Body of pancreas (tissue), 4 donors: ENCODE results near the gene MTPN. TPM values are rescaled to one million over a fixed set of nuclear protein-coding genes. Genes with fewer than 3 reads are reported as not detected.

Experiments
- ATAC-seq: fragments of 150-250 bp; one replicate; pipeline ENCODE4 v1.9.1; 2016
- DNase-seq, 4 donors: peaks; one replicate each; pipeline ENCODE4 v3.0.0-alpha.2; 2019
- H3K27ac ChIP-seq, 4 donors: fragments of 200-600 bp; sonication (generic); 1 replicate in 3 of 4; 2 replicates in 1 of 4; pipeline versions ENCODE4 v1.5.1 to v1.6.1; 2016 to 2019; ENCODE audit warnings: mild to moderate bottlenecking in 1 of 4, mixed read lengths in 1 of 4, moderate library complexity in 1 of 4
- H3K27me3 ChIP-seq, 2 donors: fragments of 200-600 bp; sonication (generic); one replicate each; pipeline ENCODE4 v1.6.0; 2016; ENCODE audit warnings: mild to moderate bottlenecking in 1 of 2
- H3K36me3 ChIP-seq, 2 donors: fragments of 200-600 bp; sonication (generic); replicated peaks in 1 of 2; 2 replicates each; pipeline ENCODE4 v1.5.1; 2016; ENCODE audit warnings: low read depth in 2 of 2; ENCODE audit not compliant: insufficient read depth in 1 of 2
- H3K4me1 ChIP-seq: fragments of 200-600 bp; sonication (generic); one replicate; pipeline ENCODE4 v1.6.0; 2016
- H3K4me3 ChIP-seq, 2 donors: fragments of 200-600 bp; sonication (generic); 1 replicate in 1 of 2; 2 replicates in 1 of 2; pipeline ENCODE4 v1.5.1; 2016 to 2019
- H3K9me3 ChIP-seq, 3 donors: fragments of 200-600 bp; sonication (generic); 1 replicate in 2 of 3; 2 replicates in 1 of 3; pipeline ENCODE4 v1.5.1; 2016
- POLR2A ChIP-seq, 3 donors: fragments of 450-650 bp; IDR thresholded peaks; one replicate each; pipeline ENCODE4 v1.6.1; 2016; ENCODE audit warnings: antibody characterized with exemption in 3 of 3, mild to moderate bottlenecking in 2 of 3
- WGBS, 2 donors: methylation state at CpG; one replicate each; pipeline ENCODE4 v1.1.5; 2017; 5-methylcytosine and 5-hydroxymethylcytosine counted together
- intact Hi-C: fragments of 100-400 bp; cut with DNase I; formaldehyde crosslinking; loops from one replicate; pipeline ENCODE4 v1.15.1; 2023
- total RNA-seq, 2 donors: library from RNA; depleted of rRNA; stranded (reverse); fragments of >200 nt; gene quantifications; one replicate each; pipeline ENCODE4 v1.1.0, GENCODE V29; 2016
- TF ChIP-seq, protein P1 (sequence below), 7 experiments: fragments of 450-650 bp in 4 of 7; fragments of 200-600 bp in 3 of 7; sonication (generic) in 3 of 7; IDR thresholded peaks; one replicate each; pipeline ENCODE4 v1.5.1; 2016 to 2019; ENCODE audit warnings: antibody characterized with exemption in 7 of 7

Gene MTPN
- total RNA-seq, 2 donors from 2014 or later: 23.1 to 25.1 TPM

DNA sequence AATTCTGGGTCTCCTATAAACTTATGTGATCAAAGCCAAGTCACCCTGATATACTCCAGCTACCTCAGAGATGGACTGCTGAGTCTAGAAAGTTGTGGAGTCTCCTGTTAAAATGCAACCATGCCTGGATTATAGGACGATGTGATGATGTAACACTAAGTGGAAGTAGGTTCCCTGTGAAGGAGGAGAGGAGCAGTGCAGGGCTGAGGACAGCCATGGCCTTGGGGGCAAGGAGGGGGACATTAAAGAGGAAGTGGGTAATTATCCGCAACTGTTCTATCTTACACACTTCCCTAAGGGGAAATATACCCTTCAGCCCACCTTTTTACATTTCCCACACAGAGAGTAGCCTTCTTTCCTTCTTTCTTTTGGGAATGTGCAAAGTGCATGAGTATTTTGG is 63.8 kb downstream of the MTPN start:
- Histone ChIP-seq H3K4me3 (no peak overlapping the region), H3K9me3 (no peaks in the 10 kb centered on the region), H3K36me3 (no peaks in the 10 kb centered on the region), H3K4me1 (no peaks in the 10 kb centered on the region), H3K27ac (no peak overlapping the region), H3K27me3 (no peaks in the 10 kb centered on the region)
- ATAC-seq: no peak
- TF ChIP-seq, protein P1, sequence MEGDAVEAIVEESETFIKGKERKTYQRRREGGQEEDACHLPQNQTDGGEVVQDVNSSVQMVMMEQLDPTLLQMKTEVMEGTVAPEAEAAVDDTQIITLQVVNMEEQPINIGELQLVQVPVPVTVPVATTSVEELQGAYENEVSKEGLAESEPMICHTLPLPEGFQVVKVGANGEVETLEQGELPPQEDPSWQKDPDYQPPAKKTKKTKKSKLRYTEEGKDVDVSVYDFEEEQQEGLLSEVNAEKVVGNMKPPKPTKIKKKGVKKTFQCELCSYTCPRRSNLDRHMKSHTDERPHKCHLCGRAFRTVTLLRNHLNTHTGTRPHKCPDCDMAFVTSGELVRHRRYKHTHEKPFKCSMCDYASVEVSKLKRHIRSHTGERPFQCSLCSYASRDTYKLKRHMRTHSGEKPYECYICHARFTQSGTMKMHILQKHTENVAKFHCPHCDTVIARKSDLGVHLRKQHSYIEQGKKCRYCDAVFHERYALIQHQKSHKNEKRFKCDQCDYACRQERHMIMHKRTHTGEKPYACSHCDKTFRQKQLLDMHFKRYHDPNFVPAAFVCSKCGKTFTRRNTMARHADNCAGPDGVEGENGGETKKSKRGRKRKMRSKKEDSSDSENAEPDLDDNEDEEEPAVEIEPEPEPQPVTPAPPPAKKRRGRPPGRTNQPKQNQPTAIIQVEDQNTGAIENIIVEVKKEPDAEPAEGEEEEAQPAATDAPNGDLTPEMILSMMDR (IDR thresholded peaks at IDR 0.05): no peak
- no peak for TF ChIP-seq POLR2A (IDR thresholded peaks at IDR 0.05)
- DNase-seq: no peak
- intact Hi-C loops: no loop called here
- 57 to 78% methylated on average over 2 of the region's 2 CpGs for WGBS, 2 donors

DNA sequence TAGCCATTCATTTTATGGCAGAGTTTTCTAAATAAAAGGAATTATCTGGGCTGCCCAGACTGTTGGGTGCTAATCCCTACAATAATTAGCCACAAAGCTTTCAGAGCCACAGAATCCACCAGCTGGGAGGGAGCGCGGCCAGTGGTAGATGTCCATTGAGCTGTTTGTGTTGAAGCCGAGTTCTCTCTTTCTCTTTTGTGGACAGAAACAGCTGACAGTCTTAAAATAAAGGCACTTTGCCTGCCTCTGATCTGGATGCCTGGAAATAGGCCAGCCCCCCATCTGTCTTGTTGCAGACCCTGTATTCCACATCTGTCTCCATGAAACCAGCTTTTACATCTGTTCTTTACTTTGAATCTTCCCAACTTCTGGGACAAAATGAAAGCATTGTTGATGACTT is 66.1 kb downstream of the MTPN start:
- 76 to 97% methylated on average over 3 of the region's 3 CpGs for WGBS, 2 donors

DNA sequence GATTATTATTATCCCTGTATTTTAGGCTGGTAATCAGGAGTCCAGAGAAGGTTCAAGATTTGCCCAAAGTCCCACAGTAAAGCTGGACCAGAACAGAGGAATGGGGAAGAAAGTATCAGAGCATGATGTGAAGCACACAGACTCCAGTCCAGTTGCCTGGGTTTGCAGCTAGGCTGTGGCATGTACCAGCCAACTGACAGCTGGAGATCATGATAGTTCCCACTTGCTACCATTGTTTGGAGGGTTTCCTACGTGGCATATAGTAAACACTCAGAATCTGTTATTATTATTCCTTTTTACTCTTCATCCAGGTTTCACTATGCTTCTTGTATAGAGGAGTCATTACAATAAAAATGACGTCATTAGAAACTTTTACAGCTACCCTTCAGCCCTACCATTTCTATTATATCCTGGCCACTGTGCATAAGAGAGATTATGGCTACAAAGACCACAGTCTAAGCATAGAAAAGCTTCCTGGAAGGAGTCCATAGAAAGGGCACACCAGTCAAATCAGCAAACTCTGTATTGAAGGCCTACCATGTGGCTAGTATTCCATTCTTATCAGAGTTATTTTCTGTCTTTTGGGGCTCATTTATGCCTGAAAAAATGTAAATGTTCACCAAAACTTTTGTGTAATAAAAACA is 66.6 kb downstream of the MTPN start:
- H3K27me3 ChIP-seq: no peaks in the 10 kb centered on the region
- DNase-seq: no peak
- no peaks in the 10 kb centered on the region for H3K36me3 ChIP-seq
- ATAC-seq: no peak
- H3K9me3 ChIP-seq: no peaks in the 10 kb centered on the region
- no peak for TF ChIP-seq POLR2A (IDR thresholded peaks at IDR 0.05)
- TF ChIP-seq, protein P1 (IDR thresholded peaks at IDR 0.05): no peak
- H3K27ac ChIP-seq: no peak overlapping the region
- no peaks in the 10 kb centered on the region for H3K4me1 ChIP-seq
- no peak overlapping the region for H3K4me3 ChIP-seq
- intact Hi-C loops: no loop called here
- WGBS, 2 donors: 75 to 85% methylated on average over 2 of the region's 2 CpGs

More for the DNA sequence above, 66.1 kb downstream of the MTPN start:
- TF ChIP-seq, protein P1 (IDR thresholded peaks at IDR 0.05): no peak
- no peak for TF ChIP-seq POLR2A (IDR thresholded peaks at IDR 0.05)
- Histone ChIP-seq H3K36me3 (no peaks in the 10 kb centered on the region), H3K27me3 (no peaks in the 10 kb centered on the region), H3K9me3 (no peaks in the 10 kb centered on the region), H3K27ac (no peak overlapping the region), H3K4me3 (no peak overlapping the region), H3K4me1 (no peaks in the 10 kb centered on the region)
- DNase-seq (no peak), ATAC-seq (no peak)
- intact Hi-C loops: no loop called here

- intact Hi-C loops: no loop called here
- no peak for ATAC-seq
- WGBS, 2 donors: 61 to 82% methylated on average over 4 of the region's 4 CpGs
Observed at GRCh38 chr7:135905858-135906257, 71.3 kb downstream of the MTPN start.

More at GRCh38 chr7:135905858-135906257, 71.3 kb downstream of the MTPN start:
- H3K9me3 ChIP-seq: no peaks in the 10 kb centered on the region
- no peaks in the 10 kb centered on the region for H3K36me3 ChIP-seq
- TF ChIP-seq, protein P1 (IDR thresholded peaks at IDR 0.05): no peak
- TF ChIP-seq POLR2A (IDR thresholded peaks at IDR 0.05): no peak
- H3K4me1 ChIP-seq: no peaks in the 10 kb centered on the region
- DNase-seq: no peak
- H3K27ac ChIP-seq: no peak overlapping the region
- H3K4me3 ChIP-seq: no peak overlapping the region
- H3K27me3 ChIP-seq: no peaks in the 10 kb centered on the region
